ENCODE data around the gene ELOVL7. TPM values are rescaled to one million over a fixed set of nuclear protein-coding genes. Genes with fewer than 3 reads are reported as not detected.

The ELOVL7 gene
- total RNA-seq, 2 experiments from 2014 or later = 0.30 to 0.31 TPM

DNA sequence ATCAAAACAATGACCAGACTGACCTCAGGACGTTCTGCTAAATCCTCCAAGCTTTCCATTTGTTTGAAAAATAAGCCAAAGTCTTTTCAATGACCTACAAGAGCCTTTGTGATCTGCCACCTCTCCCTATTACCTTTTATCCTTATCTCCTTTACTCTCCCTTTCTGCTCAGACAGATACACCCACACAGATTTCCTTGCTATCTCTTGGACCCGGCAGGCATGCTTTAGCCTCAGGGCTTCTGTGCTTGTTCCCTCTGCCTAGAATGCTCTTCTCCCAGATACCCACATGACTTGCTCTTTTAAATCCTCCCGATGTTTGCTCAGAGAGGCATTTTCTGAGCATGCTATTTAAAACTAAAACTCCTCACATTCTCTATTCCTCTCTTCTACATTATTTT is 8.9 kb upstream of the ELOVL7 start:
- Mint-ChIP-seq H3K4me1 (ENCODE audit: low read depth) (no peaks in the 10 kb centered on the region), H3K27me3 (ENCODE audit: low read depth) (no peaks in the 10 kb centered on the region), H3K9me3 (no peaks in the 10 kb centered on the region), H3K27ac (no peak overlapping the region), H3K4me3 (no peak overlapping the region), H3K36me3 (ENCODE audit: low read depth) (peaks cover 4% of the 10 kb centered on the region)
- intact Hi-C loops (cut with micrococcal nuclease) = no loop called here
- CTCF ChIA-PET = interaction anchor here (0.5 kb wide), 1 partner anchor 18 kb away, joined by 3 read pairs; no protein-coding TSS in a partner anchor
- DNase-seq = no peak

DNA sequence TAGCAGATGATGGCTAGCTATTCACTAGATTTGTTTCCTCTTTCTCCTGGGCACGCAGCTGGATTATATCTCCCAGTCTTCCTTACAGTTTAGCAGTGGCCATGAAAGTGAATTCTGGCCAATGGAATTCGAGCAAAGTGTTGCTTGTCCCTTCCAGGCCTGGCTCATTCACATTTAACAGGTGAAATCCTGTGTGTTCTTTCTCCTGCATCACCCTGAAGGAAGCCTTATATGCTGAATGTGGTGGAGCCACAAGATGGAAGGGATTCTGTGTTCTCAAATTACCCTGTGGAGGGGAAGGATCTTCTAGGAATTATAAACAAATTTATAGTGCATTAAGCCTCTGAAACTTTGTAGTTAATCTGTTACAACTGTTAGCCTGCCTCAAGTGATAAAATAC is 8.2 kb upstream of the ELOVL7 start:
- intact Hi-C loops (cut with micrococcal nuclease) = no loop called here
- Mint-ChIP-seq H3K27ac (no peak overlapping the region), H3K4me1 (ENCODE audit: low read depth) (no peaks in the 10 kb centered on the region), H3K27me3 (ENCODE audit: low read depth) (no peaks in the 10 kb centered on the region), H3K36me3 (ENCODE audit: low read depth) (no peaks in the 10 kb centered on the region), H3K4me3 (no peak overlapping the region), H3K9me3 (no peaks in the 10 kb centered on the region)
- CTCF ChIA-PET = no interaction called here
- DNase-seq = no peak

DNA sequence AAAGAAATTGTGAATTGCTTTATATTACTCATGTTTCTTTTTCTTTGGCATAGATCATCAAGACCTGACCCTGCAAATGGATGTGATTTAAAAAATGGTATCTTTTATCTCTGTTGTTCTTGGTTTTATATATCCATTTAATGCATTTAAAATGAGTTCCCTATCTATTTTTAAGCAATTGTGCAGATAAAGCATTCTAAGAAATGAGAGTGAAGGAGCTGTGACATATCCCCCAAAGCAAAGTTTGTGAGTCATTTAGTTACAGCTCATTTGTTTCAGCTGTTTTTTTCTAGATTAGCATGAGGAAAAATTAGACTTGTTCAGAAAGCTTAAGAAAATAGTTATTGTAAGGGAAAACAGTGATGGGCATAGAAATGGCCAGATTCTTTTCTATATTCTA is 7.6 kb upstream of the ELOVL7 start:
- H3K36me3 Mint-ChIP-seq (ENCODE audit: low read depth) = no peaks in the 10 kb centered on the region
- DNase-seq = no peak
- no peak overlapping the region for H3K4me3 Mint-ChIP-seq
- H3K4me1 Mint-ChIP-seq (ENCODE audit: low read depth) = no peaks in the 10 kb centered on the region
- CTCF ChIA-PET = interaction anchor here (0.6 kb wide), 1 partner anchor 128 kb away, joined by 3 read pairs; no protein-coding TSS in a partner anchor
- peaks cover under 1% of the 10 kb centered on the region for H3K27me3 Mint-ChIP-seq (ENCODE audit: low read depth)
- intact Hi-C loops (cut with micrococcal nuclease) = no loop called here
- H3K27ac Mint-ChIP-seq = no peak overlapping the region
- no peaks in the 10 kb centered on the region for H3K9me3 Mint-ChIP-seq

DNA sequence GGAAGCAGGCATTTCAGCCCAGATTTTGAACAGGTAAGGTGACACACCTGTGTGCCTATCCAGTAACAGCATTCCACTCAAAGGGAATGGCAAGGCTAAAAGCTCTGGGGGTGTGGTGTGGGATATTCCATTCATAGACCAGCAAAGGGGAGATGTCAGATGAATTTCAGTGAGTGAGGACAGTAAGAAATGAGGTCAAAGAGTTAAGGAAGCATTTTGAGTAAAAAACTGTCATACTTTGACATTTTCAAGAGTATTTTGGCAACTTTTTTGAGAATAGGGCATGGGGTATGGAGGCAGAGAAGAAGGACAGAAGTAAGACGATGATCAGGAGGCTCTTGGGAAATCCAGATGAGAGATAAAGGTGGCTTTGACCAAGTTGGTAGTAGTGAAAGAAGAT is 2.2 kb upstream of the ELOVL7 start:
- H3K36me3 Mint-ChIP-seq (ENCODE audit: low read depth) = no peaks in the 10 kb centered on the region
- no peak overlapping the region for H3K27ac Mint-ChIP-seq
- H3K4me1 Mint-ChIP-seq (ENCODE audit: low read depth) = peaks cover 8% of the 10 kb centered on the region
- no peak for DNase-seq
- peaks cover 39% of the 10 kb centered on the region for H3K27me3 Mint-ChIP-seq (ENCODE audit: low read depth)
- no peaks in the 10 kb centered on the region for H3K9me3 Mint-ChIP-seq
- CTCF ChIA-PET = no interaction called here
- intact Hi-C loops (cut with micrococcal nuclease) = no loop called here
- no peak overlapping the region for H3K4me3 Mint-ChIP-seq

DNA sequence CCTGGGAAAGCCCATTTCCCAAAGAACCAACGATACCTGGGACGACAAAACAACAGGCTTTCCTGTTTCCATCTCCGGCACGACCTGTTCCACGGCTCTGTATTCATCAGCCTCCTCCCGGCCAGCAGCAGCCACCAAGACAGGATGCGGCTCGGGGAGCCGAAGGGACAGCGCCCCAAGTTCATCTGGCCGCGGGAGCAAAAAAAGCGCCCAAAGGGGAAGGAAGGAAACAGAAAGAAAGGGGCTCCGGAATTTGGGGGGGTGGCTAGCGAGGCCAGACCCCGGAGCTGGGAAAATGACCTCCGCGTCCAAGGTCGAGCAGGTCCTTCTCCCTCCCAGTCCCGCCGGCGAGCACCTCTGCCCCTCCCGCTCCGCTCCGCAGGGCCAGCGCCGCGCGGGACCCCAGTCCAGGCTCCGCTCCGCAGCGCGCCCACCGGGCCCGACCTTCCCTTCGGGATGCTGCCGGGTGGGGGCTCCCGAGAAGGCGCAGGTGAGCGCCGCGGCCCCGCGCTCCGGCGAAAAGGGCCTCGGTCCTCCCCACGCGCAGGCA is 608 bp downstream of the ELOVL7 start:
- H3K27me3 Mint-ChIP-seq (ENCODE audit: low read depth) = peaks cover 43% of the 10 kb centered on the region
- H3K36me3 Mint-ChIP-seq (ENCODE audit: low read depth) = no peaks in the 10 kb centered on the region
- no peak overlapping the region for H3K27ac Mint-ChIP-seq
- intact Hi-C loops (cut with micrococcal nuclease) = no loop called here
- H3K4me1 Mint-ChIP-seq (ENCODE audit: low read depth) = peaks cover 8% of the 10 kb centered on the region
- DNase-seq = peak; percentile 24
- no peaks in the 10 kb centered on the region for H3K9me3 Mint-ChIP-seq
- peak overlapping the region; percentile 75 for H3K4me3 Mint-ChIP-seq
- CTCF ChIA-PET = interaction anchor here (1.4 kb wide), 1 partner anchor 162 kb away, joined by 4 read pairs; no protein-coding TSS in a partner anchor

DNA sequence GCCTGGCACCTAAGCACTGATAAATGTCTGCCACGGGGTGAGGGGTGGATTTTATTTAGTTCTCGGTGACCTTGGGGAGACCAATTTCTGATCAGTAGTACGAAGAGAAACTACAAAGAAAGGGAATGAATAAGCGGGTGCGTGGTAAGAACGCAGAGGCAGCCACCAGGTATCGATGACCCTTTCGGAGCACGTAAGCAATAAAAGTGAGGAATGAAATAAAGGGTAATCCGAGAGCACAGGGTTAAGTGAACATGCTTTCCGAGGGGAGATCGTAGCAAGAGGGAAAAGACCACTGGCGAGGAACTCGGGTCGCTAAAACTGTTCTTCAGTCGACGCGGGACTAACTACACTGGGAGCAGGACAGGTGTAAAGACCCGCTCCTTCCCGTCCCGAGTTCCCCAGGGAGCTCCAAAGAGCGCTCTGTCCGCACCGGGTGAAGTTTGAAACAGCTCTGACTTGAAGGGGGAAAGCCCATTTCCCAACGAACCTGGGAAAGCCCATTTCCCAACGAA is 1.1 kb downstream of the ELOVL7 start:
- Mint-ChIP-seq H3K9me3 (no peaks in the 10 kb centered on the region), H3K27me3 (ENCODE audit: low read depth) (peaks cover 43% of the 10 kb centered on the region), H3K4me1 (ENCODE audit: low read depth) (peaks cover 8% of the 10 kb centered on the region), H3K4me3 (peak overlapping the region; percentile 75), H3K27ac (no peak overlapping the region), H3K36me3 (ENCODE audit: low read depth) (no peaks in the 10 kb centered on the region)
- intact Hi-C loops (cut with micrococcal nuclease) = no loop called here
- CTCF ChIA-PET = interaction anchor here (1.0 kb wide), 1 partner anchor 12 kb away, joined by 5 read pairs; no protein-coding TSS in a partner anchor
- no peak for DNase-seq

DNA sequence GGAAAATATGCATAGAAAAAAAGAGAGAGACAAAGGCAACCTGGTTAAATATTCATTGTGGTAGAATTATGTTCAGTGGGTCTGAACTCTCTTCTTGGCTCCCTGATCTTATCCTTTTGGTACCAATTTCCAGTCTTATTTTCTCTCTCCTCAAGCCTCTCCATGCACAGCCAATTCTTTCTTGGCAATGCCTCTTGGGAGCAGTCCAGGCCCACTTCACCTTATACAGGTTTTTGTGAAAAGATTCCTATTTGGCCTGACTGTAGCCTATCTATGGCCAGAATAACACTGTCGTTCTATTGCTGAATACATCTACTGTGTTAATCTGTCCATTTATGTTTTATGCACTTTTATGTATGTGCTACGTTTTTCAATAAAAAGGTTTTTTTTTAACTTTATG is 2.7 kb downstream of the ELOVL7 start:
- Mint-ChIP-seq H3K4me3 (no peak overlapping the region), H3K9me3 (no peaks in the 10 kb centered on the region), H3K36me3 (ENCODE audit: low read depth) (no peaks in the 10 kb centered on the region), H3K27me3 (ENCODE audit: low read depth) (peaks cover 43% of the 10 kb centered on the region), H3K4me1 (ENCODE audit: low read depth) (peaks cover 8% of the 10 kb centered on the region), H3K27ac (no peak overlapping the region)
- DNase-seq = no peak
- intact Hi-C loops (cut with micrococcal nuclease) = no loop called here
- CTCF ChIA-PET = no interaction called here

DNA sequence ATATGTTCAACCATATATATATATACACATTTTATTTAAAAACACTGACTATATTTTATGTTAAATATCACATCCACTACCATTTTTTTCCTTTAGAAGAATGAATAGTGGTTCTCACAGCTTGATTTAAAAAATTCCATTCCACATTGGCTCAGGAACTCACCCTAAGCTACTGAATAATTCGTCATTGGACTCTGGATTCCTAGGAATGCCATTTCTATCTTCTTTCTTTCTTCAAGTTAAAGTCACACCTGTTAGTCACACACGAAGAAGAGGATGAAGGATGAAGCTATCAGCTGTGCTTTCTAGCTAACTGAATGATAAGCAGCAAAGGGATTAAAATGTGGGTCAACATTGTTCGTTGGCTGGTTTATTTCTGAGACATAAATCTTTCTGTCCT is 7.9 kb downstream of the ELOVL7 start:
- H3K27ac Mint-ChIP-seq = no peak overlapping the region
- H3K4me1 Mint-ChIP-seq (ENCODE audit: low read depth) = no peaks in the 10 kb centered on the region
- intact Hi-C loops (cut with micrococcal nuclease) = no loop called here
- DNase-seq = no peak
- CTCF ChIA-PET = no interaction called here
- H3K9me3 Mint-ChIP-seq = no peaks in the 10 kb centered on the region
- no peak overlapping the region for H3K4me3 Mint-ChIP-seq
- H3K36me3 Mint-ChIP-seq (ENCODE audit: low read depth) = no peaks in the 10 kb centered on the region
- H3K27me3 Mint-ChIP-seq (ENCODE audit: low read depth) = peaks cover 8% of the 10 kb centered on the region

DNA sequence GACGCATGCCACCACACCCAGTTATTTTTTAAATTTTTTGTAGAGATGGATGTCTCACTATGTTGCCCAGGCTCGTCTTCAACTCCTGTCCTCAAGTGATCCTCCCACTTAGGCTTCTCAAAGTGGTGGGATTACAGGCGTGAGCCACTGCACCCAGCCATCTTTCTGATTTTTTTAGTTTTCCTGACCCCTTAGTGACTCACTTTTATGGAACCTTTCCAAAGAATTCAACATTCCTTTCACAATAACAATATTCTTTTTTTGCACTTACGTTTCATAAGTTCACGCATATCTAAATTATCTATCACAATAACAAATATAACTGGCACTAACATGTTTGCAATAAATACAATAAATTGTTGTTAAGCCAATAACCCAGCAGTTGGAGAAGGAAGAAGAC is 8.5 kb downstream of the ELOVL7 start:
- no peak overlapping the region for H3K27ac Mint-ChIP-seq
- CTCF ChIA-PET = interaction anchor here (0.6 kb wide), 1 partner anchor 17 kb away, joined by 3 read pairs; no protein-coding TSS in a partner anchor
- DNase-seq = no peak
- peaks cover 2% of the 10 kb centered on the region for H3K4me1 Mint-ChIP-seq (ENCODE audit: low read depth)
- no peak overlapping the region for H3K4me3 Mint-ChIP-seq
- peaks cover 8% of the 10 kb centered on the region for H3K27me3 Mint-ChIP-seq (ENCODE audit: low read depth)
- H3K9me3 Mint-ChIP-seq = no peaks in the 10 kb centered on the region
- no peaks in the 10 kb centered on the region for H3K36me3 Mint-ChIP-seq (ENCODE audit: low read depth)
- intact Hi-C loops (cut with micrococcal nuclease) = no loop called here

DNA sequence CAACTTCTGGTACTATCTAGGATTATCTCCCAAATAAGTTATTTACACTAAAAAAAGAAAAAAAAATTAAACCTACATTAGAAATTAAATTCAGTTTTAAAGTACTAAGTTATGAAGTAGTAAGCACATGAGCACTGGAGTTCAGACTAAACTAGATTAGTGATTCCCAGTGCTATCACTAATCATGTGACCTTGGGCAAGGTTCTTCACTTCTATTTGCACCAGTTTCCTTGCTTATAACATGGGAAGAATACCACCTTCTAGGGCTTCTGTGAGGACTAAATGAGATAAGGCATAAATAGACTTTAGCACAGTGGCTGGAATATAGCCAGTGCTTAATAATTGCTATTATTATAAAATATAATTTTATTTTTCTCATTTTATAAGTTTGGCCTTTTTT is 10.5 kb downstream of the ELOVL7 start:
- intact Hi-C loops (cut with micrococcal nuclease) = no loop called here
- no peak for DNase-seq
- CTCF ChIA-PET = interaction anchor here (0.7 kb wide), 1 partner anchor 287 kb away, joined by 3 read pairs; no protein-coding TSS in a partner anchor
- H3K27ac Mint-ChIP-seq = no peak overlapping the region
- H3K4me1 Mint-ChIP-seq (ENCODE audit: low read depth) = peaks cover 7% of the 10 kb centered on the region
- H3K27me3 Mint-ChIP-seq (ENCODE audit: low read depth) = peaks cover 5% of the 10 kb centered on the region
- no peaks in the 10 kb centered on the region for H3K36me3 Mint-ChIP-seq (ENCODE audit: low read depth)
- H3K9me3 Mint-ChIP-seq = no peaks in the 10 kb centered on the region
- no peak overlapping the region for H3K4me3 Mint-ChIP-seq

DNA sequence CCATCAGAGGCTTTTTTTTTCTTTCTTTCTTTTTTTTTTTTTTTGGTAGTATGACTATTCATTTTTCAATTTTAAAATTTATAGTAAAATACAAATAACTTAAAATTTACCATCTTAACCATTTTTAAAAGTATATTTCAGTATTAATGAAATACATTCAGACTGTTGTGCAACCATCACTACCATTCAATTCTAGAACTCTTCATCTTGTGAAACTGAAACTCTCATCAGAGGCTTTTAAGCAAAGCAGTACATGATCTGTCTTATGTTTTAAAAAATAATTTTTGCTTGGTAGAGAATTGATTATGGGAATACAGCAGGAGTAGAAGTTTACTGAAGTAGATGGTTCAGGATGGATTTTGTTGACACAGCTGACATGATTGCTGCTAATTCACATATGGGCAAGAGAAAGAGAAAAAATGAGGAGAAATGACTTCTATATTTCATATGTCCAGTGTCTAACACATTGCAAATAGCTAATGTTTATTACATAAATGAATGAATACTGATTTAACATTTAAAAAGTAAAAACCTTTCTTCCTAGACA is 13.4 kb downstream of the ELOVL7 start:
- CTCF ChIA-PET = interaction anchor here (0.6 kb wide), 1 partner anchor 12 kb away, joined by 5 read pairs; no protein-coding TSS in a partner anchor

DNA sequence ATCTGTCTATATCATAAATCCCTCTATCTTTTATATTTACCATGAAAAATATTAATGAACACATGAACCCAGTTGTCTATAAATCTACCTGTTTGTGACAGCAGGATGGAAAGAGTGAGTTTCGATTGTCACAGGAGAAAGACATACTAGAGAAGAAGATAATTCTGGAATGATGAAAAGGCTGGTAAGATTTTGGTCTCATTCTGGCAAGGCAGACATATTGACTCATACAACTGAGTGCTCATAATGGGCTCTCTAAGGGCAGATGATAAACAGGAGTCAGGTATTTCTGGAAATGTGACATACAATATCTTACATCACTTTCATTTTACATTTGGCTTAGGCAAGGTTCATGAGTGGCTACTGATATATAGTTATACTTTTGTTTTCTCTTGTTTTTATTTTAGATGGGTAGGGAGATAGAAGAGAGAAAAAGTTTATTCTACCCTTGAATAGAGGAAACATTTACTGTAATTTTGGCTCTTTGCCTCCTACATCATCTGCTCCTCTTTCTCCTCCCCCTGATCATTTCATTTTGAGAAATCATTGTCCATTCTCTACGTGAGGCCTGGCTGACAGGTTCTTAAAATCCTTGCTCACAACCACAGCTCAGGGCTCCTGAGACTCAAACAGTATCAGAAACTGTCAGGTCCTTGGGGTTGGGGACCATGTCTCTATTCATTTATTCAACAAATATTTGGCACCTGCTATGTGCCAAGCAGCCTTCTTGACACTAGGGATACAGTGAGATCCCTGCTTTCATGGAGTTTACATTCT is 14.4 kb downstream of the ELOVL7 start:
- peaks cover 4% of the 10 kb centered on the region for H3K27me3 Mint-ChIP-seq (ENCODE audit: low read depth)
- DNase-seq = no peak
- no peak overlapping the region for H3K4me3 Mint-ChIP-seq
- H3K27ac Mint-ChIP-seq = peak overlapping the region; percentile 44
- CTCF ChIA-PET = no interaction called here
- intact Hi-C loops (cut with micrococcal nuclease) = no loop called here
- peaks cover 7% of the 10 kb centered on the region for H3K4me1 Mint-ChIP-seq (ENCODE audit: low read depth)
- no peaks in the 10 kb centered on the region for H3K36me3 Mint-ChIP-seq (ENCODE audit: low read depth)
- H3K9me3 Mint-ChIP-seq = no peaks in the 10 kb centered on the region

More for the DNA sequence above, 13.4 kb downstream of the ELOVL7 start:
- Mint-ChIP-seq H3K4me1 (ENCODE audit: low read depth) (peaks cover 7% of the 10 kb centered on the region), H3K27ac (no peak overlapping the region), H3K9me3 (no peaks in the 10 kb centered on the region), H3K36me3 (ENCODE audit: low read depth) (no peaks in the 10 kb centered on the region), H3K4me3 (no peak overlapping the region), H3K27me3 (ENCODE audit: low read depth) (peaks cover 4% of the 10 kb centered on the region)
- DNase-seq = no peak
- intact Hi-C loops (cut with micrococcal nuclease) = no loop called here
